ENCODE data around the gene IMP4.

Gene IMP4

DNA sequence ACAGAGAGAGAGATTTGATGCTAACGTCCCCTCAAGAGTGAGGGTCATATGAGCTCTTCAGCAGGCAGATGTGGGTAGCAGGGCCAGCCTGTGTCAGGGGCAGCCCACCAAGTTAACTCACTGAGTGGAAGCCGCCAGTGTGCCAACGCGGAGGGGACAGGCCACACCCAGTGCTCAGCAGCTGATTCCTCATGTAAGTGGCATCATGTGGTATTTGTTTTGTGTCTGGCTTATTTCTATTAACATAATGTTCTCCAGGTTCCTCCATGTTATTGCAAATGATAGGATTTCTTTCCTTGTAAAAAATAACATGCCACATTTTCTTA, 4.0 kb downstream of the IMP4 start:
- Histone ChIP-seq H3K27ac (ENCODE audit: low read depth, low read length, poor library complexity, severe bottlenecking) (peak overlapping the region; percentile 99), H3K4me2 (ENCODE audit: low read length) (peak overlapping the region; percentile 63)
- TF ChIP-seq, protein P1, sequence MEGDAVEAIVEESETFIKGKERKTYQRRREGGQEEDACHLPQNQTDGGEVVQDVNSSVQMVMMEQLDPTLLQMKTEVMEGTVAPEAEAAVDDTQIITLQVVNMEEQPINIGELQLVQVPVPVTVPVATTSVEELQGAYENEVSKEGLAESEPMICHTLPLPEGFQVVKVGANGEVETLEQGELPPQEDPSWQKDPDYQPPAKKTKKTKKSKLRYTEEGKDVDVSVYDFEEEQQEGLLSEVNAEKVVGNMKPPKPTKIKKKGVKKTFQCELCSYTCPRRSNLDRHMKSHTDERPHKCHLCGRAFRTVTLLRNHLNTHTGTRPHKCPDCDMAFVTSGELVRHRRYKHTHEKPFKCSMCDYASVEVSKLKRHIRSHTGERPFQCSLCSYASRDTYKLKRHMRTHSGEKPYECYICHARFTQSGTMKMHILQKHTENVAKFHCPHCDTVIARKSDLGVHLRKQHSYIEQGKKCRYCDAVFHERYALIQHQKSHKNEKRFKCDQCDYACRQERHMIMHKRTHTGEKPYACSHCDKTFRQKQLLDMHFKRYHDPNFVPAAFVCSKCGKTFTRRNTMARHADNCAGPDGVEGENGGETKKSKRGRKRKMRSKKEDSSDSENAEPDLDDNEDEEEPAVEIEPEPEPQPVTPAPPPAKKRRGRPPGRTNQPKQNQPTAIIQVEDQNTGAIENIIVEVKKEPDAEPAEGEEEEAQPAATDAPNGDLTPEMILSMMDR (IDR thresholded peaks at IDR 0.05; ENCODE audit: low read length) = no peak
- no peak for TF ChIP-seq EZH2 (IDR thresholded peaks at IDR 0.05; ENCODE audit: borderline replicate concordance, low read length)

DNA sequence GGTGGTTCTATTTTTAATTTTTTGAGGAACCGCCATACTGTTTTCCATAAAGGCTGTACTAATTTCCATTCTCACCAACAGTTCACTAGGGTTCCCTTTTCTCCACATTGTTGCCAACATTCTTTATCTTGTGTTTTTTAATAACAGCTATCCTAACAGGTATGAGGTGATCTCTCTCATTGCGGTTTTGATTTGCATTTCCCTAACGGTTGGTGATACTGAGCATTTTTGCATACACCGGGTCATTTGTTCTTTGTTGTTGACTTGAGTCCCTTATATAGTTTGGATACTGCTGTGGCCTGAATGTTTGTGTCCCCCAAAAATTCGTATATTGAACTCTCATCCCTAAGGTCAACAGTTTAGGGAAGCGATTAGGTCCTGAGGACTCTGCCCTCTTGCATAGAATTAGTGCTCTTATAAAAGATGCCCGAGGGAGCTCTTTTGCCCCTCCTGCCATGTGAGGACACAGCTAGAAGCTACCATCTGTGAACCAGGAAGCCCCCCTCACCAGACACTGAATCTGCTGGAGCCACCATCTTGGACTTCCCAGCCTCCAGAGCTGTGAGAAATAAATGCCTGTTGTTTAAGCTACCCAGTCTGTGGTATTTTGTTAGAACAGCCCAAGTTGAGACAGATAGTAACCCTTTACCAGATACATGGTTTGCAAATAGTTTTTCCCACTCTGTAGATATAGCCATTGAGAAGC, 4.7 kb downstream of the IMP4 start:
- Histone ChIP-seq H3K36me3 (ENCODE audit: insufficient read depth, low read length) (peaks cover 77% of the 10 kb centered on the region), H3F3A (ENCODE audit: insufficient read depth, low read length) (0 out of 2 replicates have a peak, but pooled peaks cover 3% of the 10 kb centered on the region), H3K4me2 (ENCODE audit: low read length) (peak overlapping the region; percentile 63), H3K79me2 (ENCODE audit: insufficient read depth, low read length) (peaks cover 18% of the 10 kb centered on the region), H3K4me1 (ENCODE audit: insufficient read depth, low read length, severe bottlenecking) (peaks cover 81% of the 10 kb centered on the region), H3K9ac (ENCODE audit: low read length) (peak overlapping the region; percentile 97), H3K27me3 (ENCODE audit: insufficient read depth, low read length) (no peaks in the 10 kb centered on the region), H3K9me3 (ENCODE audit: low read length) (no peaks in the 10 kb centered on the region), H2AFZ (ENCODE audit: low read length) (no peak overlapping the region), H3K27ac (ENCODE audit: low read depth, low read length, poor library complexity, severe bottlenecking) (peak overlapping the region; percentile 99), H3K9me2 (ENCODE audit: low read depth, low read length) (no peaks in the 10 kb centered on the region), H4K20me1 (ENCODE audit: insufficient read depth, low read length) (no peaks in the 10 kb centered on the region), H3K4me3 (ENCODE audit: low read depth, low read length, poor library complexity, severe bottlenecking) (peak overlapping the region; percentile 91)
- TF ChIP-seq EZH2 (IDR thresholded peaks at IDR 0.05; ENCODE audit: borderline replicate concordance, low read length) = no peak
- TF ChIP-seq, protein P1 (IDR thresholded peaks at IDR 0.05; ENCODE audit: low read length) = no peak

More for the DNA sequence above, 4.0 kb downstream of the IMP4 start:
- H2AFZ ChIP-seq (ENCODE audit: low read length) = no peak overlapping the region
- no peaks in the 10 kb centered on the region for H4K20me1 ChIP-seq (ENCODE audit: insufficient read depth, low read length)
- peaks cover 74% of the 10 kb centered on the region for H3K4me1 ChIP-seq (ENCODE audit: insufficient read depth, low read length, severe bottlenecking)
- H3K36me3 ChIP-seq (ENCODE audit: insufficient read depth, low read length) = peaks cover 74% of the 10 kb centered on the region
- H3K79me2 ChIP-seq (ENCODE audit: insufficient read depth, low read length) = peaks cover 18% of the 10 kb centered on the region
- H3K4me3 ChIP-seq (ENCODE audit: low read depth, low read length, poor library complexity, severe bottlenecking) = peak overlapping the region; percentile 91
- H3K9ac ChIP-seq (ENCODE audit: low read length) = peak overlapping the region; percentile 97
- no peaks in the 10 kb centered on the region for H3K9me2 ChIP-seq (ENCODE audit: low read depth, low read length)
- 0 out of 2 replicates have a peak, but pooled peaks cover 3% of the 10 kb centered on the region for H3F3A ChIP-seq (ENCODE audit: insufficient read depth, low read length)
- no peaks in the 10 kb centered on the region for H3K9me3 ChIP-seq (ENCODE audit: low read length)
- no peaks in the 10 kb centered on the region for H3K27me3 ChIP-seq (ENCODE audit: insufficient read depth, low read length)

DNA sequence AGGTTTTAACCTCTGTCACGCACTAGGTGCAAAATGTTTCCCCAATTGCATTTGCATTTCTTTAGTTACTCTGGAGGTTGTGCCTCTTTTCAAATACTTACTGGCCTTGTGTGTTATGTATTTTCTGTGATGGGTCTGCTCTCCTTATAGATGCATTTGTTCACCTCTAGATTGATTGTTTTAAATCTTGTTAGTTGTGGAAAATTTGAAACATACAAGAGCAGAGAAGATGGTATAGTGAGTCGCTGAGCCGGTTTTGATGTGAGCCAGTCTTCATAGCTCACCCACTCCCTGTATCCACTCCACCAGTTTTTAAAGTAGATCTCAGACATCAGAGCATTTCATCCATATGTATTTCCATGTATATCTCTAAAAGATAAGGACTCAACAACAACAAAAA, 6.5 kb downstream of the IMP4 start:
- Histone ChIP-seq H3K79me2 (ENCODE audit: insufficient read depth, low read length) (peaks cover 5% of the 10 kb centered on the region; the same call in 1 of the 2 replicates), H3K36me3 (ENCODE audit: insufficient read depth, low read length) (peaks cover 67% of the 10 kb centered on the region), H3K4me1 (ENCODE audit: insufficient read depth, low read length, severe bottlenecking) (peaks cover 98% of the 10 kb centered on the region)

More for the DNA sequence above, 6.5 kb downstream of the IMP4 start:
- Histone ChIP-seq H3K9ac (ENCODE audit: low read length) (no peak overlapping the region; the same call in 1 of the 2 replicates), H4K20me1 (ENCODE audit: insufficient read depth, low read length) (no peaks in the 10 kb centered on the region), H3K4me3 (ENCODE audit: low read depth, low read length, poor library complexity, severe bottlenecking) (no peak overlapping the region), H3K27me3 (ENCODE audit: insufficient read depth, low read length) (no peaks in the 10 kb centered on the region), H3K27ac (ENCODE audit: low read depth, low read length, poor library complexity, severe bottlenecking) (peak overlapping the region; percentile 99), H3F3A (ENCODE audit: insufficient read depth, low read length) (0 out of 2 replicates have a peak, but pooled peaks cover 3% of the 10 kb centered on the region), H2AFZ (ENCODE audit: low read length) (no peak overlapping the region), H3K4me2 (ENCODE audit: low read length) (no peak overlapping the region; the same call in 1 of the 2 replicates), H3K9me3 (ENCODE audit: low read length) (no peaks in the 10 kb centered on the region), H3K9me2 (ENCODE audit: low read depth, low read length) (no peaks in the 10 kb centered on the region)
- TF ChIP-seq EZH2 (IDR thresholded peaks at IDR 0.05; ENCODE audit: borderline replicate concordance, low read length) = no peak
- TF ChIP-seq, protein P1 (IDR thresholded peaks at IDR 0.05; ENCODE audit: low read length) = no peak
